GM21619 (cell line): ENCODE results near the gene PRAMEF11.
"Not testable (repeated sequence)": the region's sequence is repeated elsewhere in the genome, so short reads cannot be mapped to it uniquely, and the experiment has no call there.

Source experiments
- ATAC-seq: cut with Tn5 transposase; IDR thresholded peaks from one replicate; pipeline ENCODE4 v1.9.1; 2021; ENCODE audit not compliant: unreplicated experiment

PRAMEF11 gene

GRCh38 chr1:12831310-12831709 is at the start of gene PRAMEF11:
TSS of gene PRAMEF11 (minus strand) at chr1:12831410. CDS start at chr1:12828789, 2,621 bp downstream.
- not testable (repeated sequence) for ATAC-seq

- ATAC-seq = not testable (repeated sequence)
These were observed 47.2 kb upstream of the PRAMEF11 start for GRCh38 chr1:12878453-12878852.

GRCh38 chr1:12863131-12863880 is 32.1 kb upstream of the PRAMEF11 start:
- ATAC-seq = not testable (repeated sequence)

GRCh38 chr1:12856786-12857185 is 25.6 kb upstream of the PRAMEF11 start, which contains the start of gene PRAMEF2:
TSS of gene PRAMEF2 (plus strand) at chr1:12857086. CDS start at chr1:12859010, 1,924 bp downstream.
- ATAC-seq = not testable (repeated sequence)

- no peak for ATAC-seq
These were observed 20.6 kb upstream of the PRAMEF11 start for GRCh38 chr1:12851779-12852178.

- not testable (repeated sequence) for ATAC-seq
These were observed 17.4 kb upstream of the PRAMEF11 start, which contains the start of gene HNRNPCL1 for GRCh38 chr1:12848620-12849019. TSS of gene HNRNPCL1 (minus strand) at chr1:12848720. CDS start at chr1:12848289, 431 bp downstream.

- not testable (repeated sequence) for ATAC-seq
These were observed 2.0 kb upstream of the PRAMEF11 start for GRCh38 chr1:12833251-12833650.

- not testable (repeated sequence) for ATAC-seq
These were observed 12.1 kb downstream of the PRAMEF11 start for GRCh38 chr1:12819061-12819460.

GRCh38 chr1:12811409-12811784 is 19.8 kb downstream of the PRAMEF11 start:
- no peak for ATAC-seq

GRCh38 chr1:12810691-12811408 is 20.4 kb downstream of the PRAMEF11 start:
- no peak for ATAC-seq

- no peak for ATAC-seq
These were observed 21.3 kb downstream of the PRAMEF11 start for GRCh38 chr1:12809933-12810332.

- no peak for ATAC-seq
These were observed 31.5 kb downstream of the PRAMEF11 start for GRCh38 chr1:12799730-12800129.

- ATAC-seq = no peak
These were observed 32.3 kb downstream of the PRAMEF11 start for GRCh38 chr1:12798911-12799310.

- ATAC-seq = not testable (repeated sequence)
These were observed 40.1 kb downstream of the PRAMEF11 start, which contains the start of gene PRAMEF1 for GRCh38 chr1:12791097-12791496. TSS of gene PRAMEF1 (plus strand) at chr1:12791397. CDS start at chr1:12793228, 1,831 bp downstream.

- ATAC-seq = not testable (repeated sequence)
These were observed 46.5 kb downstream of the PRAMEF11 start for GRCh38 chr1:12784729-12785128.

- not testable (repeated sequence) for ATAC-seq
These were observed 47.4 kb downstream of the PRAMEF11 start for GRCh38 chr1:12783783-12784182.

GRCh38 chr1:12781488-12781887 is 49.7 kb downstream of the PRAMEF11 start:
- not testable (repeated sequence) for ATAC-seq

GRCh38 chr1:12778907-12779306 is 52.3 kb downstream of the PRAMEF11 start:
- ATAC-seq = no peak

- ATAC-seq = no peak
These were observed 53.1 kb downstream of the PRAMEF11 start for GRCh38 chr1:12778061-12778460.

GRCh38 chr1:12776801-12777557 is 54.2 kb downstream of the PRAMEF11 start:
- no peak for ATAC-seq

GRCh38 chr1:12775443-12775842 is 55.8 kb downstream of the PRAMEF11 start:
- ATAC-seq = no peak
